HEK293T (cell line): ENCODE data around the gene ANO3.

Experiments used
- BHLHE40 ChIP-seq: fragments of 450-650 bp; IDR thresholded peaks from 2 replicates; pipeline ENCODE4 v1.6.1; 2016; ENCODE audit warnings: mild to moderate bottlenecking, moderate library complexity, borderline replicate concordance
- CTBP1 ChIP-seq: fragments of 450-650 bp; IDR thresholded peaks from 2 replicates; pipeline ENCODE4 v1.6.1; 2016; ENCODE audit warnings: borderline replicate concordance
- FOXA1 ChIP-seq: fragments of 450-650 bp; IDR thresholded peaks from 2 replicates; pipeline ENCODE4 v1.6.1; 2016; ENCODE audit warnings: mild to moderate bottlenecking
- FOXK2 ChIP-seq: fragments of 450-650 bp; IDR thresholded peaks from 2 replicates; pipeline ENCODE4 v1.6.1; 2016; ENCODE audit warnings: mild to moderate bottlenecking
- FOXM1 ChIP-seq: fragments of 450-650 bp; IDR thresholded peaks from 2 replicates; pipeline ENCODE4 v1.6.1; 2017; ENCODE audit warnings: mild to moderate bottlenecking, borderline replicate concordance
- SUZ12 ChIP-seq: fragments of 450-650 bp; IDR thresholded peaks from 2 replicates; pipeline ENCODE4 v1.6.1; 2016; ENCODE audit warnings: mild to moderate bottlenecking

DNA sequence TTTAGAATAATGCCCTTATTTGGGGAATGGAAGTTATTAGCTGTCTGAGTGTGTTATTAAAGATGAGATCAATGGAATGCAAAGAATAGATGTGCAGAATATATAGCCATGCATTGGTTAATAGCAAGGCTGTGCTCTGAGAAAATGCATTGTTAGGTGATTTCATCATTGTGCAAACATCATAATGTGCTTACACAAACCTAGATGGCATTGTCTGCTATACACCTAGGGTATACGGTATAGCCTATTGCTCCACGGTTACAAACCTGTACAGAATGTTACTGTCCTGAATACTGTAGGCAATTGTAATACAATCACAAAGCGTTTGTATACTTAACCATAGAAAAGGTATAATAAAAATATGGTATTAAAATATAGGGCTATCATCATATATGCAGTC is 364.4 kb downstream of the ANO3 start:
- no peak for TF ChIP-seq BHLHE40
- TF ChIP-seq FOXM1, result no peak
- TF ChIP-seq FOXA1, result no peak
- TF ChIP-seq SUZ12, result no peak
- TF ChIP-seq CTBP1, result no peak
- TF ChIP-seq FOXK2, result no peak
